ENCODE data around the gene BATF3.

DNA sequence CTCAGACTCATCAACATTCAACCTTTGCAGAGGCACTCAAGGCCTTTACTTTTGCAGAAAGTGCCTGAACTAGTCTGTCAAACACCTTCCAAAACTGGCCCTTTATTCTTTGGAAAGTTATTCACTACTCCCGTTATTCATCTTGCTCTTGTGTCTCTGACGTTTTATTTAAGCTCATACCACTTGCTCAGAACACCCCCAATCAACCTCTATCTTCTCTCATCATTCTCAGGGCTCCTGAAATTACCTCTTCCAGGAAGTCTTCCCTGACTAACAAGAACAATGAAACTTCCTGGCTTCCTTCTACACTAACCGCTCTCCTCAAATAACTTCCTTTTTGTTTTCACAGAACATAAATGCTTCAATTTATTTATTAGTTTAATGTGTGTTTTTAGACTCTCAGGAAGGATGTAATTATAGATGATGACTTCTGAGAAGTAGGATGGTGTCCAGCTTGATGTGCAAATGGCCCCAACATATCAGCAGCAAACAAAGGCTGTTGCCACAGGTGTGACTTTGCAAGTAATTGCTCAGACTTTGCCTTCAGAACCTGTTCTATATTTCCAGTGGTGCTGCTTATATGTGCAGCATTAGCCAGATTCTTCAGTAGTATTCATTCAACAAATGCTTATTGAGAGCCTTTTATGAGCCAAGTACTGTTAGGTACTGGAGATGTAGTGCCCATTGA lies 22.8 kb upstream of the BATF3 start:
- TF ChIP-seq EZH2phosphoT487 (IDR thresholded peaks at IDR 0.05; ENCODE audit: insufficient read depth, low read depth) (no peak), EZH2 (IDR thresholded peaks at IDR 0.05; ENCODE audit: insufficient read depth, poor library complexity, severe bottlenecking) (no peak)
